ENCODE data around the gene PTOV1.

PTOV1 gene

DNA sequence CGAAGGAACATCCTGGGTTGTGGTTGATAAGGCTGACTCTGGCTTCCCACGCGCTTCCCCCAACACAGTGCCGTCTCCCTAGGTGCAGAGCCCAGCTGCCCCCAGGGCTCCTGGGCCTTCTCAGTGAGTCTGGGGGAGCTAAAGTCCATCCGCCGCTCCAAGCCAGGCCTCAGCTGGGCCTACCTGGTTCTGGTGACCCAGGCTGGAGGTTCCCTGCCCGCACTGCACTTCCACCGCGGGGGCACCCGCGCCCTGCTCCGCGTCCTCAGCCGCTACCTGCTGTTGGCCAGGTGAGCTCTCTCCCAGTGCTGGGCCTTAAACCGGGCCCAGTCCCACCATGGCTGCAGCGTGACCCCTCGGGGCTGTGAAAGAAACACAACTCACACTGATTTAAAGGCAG is 30.2 kb downstream of the PTOV1 start:
- Histone ChIP-seq H3K9me3 (ENCODE audit: insufficient read depth, low read length) (no peaks in the 10 kb centered on the region), H2AFZ (ENCODE audit: low read depth, low read length, severe bottlenecking) (no peak overlapping the region), H3K27me3 (ENCODE audit: low read length) (no peaks in the 10 kb centered on the region), H3K4me2 (ENCODE audit: low read depth, low read length, poor library complexity, severe bottlenecking) (no peak overlapping the region), H4K20me1 (ENCODE audit: low read depth, low read length) (no peaks in the 10 kb centered on the region), H3K79me2 (ENCODE audit: insufficient read depth, low read length) (no peaks in the 10 kb centered on the region), H3K4me3 (ENCODE audit: insufficient read depth, low read length, poor library complexity, severe bottlenecking) (no peak overlapping the region), H3K36me3 (ENCODE audit: low read length) (peaks cover 8% of the 10 kb centered on the region; the same call in 1 of the 2 replicates), H3K9me2 (replicated peaks; ENCODE audit: insufficient read depth, low read length) (no peaks in the 10 kb centered on the region), H3K9ac (ENCODE audit: low read length) (no peak overlapping the region), H3F3A (ENCODE audit: insufficient read depth) (peaks cover 1% of the 10 kb centered on the region; the same call in 1 of the 2 replicates), H3K27ac (ENCODE audit: low read depth, low read length) (no peak overlapping the region)
- TF ChIP-seq EZH2phosphoT487 (conservative IDR thresholded peaks at IDR 0.05; ENCODE audit: low read length) (no peak), CTCF (IDR thresholded peaks at IDR 0.05; ENCODE audit: insufficient read depth, low read length, poor library complexity, severe bottlenecking) (no peak)

- no peak overlapping the region for H3K4me2 ChIP-seq (ENCODE audit: low read depth, low read length, poor library complexity, severe bottlenecking)
- H2AFZ ChIP-seq (ENCODE audit: low read depth, low read length, severe bottlenecking), result no peak overlapping the region
- H3F3A ChIP-seq (ENCODE audit: insufficient read depth), result peaks cover 7% of the 10 kb centered on the region; the same call in 1 of the 2 replicates
- H3K79me2 ChIP-seq (ENCODE audit: insufficient read depth, low read length), result no peaks in the 10 kb centered on the region
- H3K27ac ChIP-seq (ENCODE audit: low read depth, low read length), result no peak overlapping the region
- H3K27me3 ChIP-seq (ENCODE audit: low read length), result no peaks in the 10 kb centered on the region
- no peaks in the 10 kb centered on the region for H3K9me2 ChIP-seq (replicated peaks; ENCODE audit: insufficient read depth, low read length)
- no peak overlapping the region for H3K9ac ChIP-seq (ENCODE audit: low read length)
- peaks cover 8% of the 10 kb centered on the region; the same call in 1 of the 2 replicates for H3K36me3 ChIP-seq (ENCODE audit: low read length)
- TF ChIP-seq CTCF (IDR thresholded peaks at IDR 0.05; ENCODE audit: insufficient read depth, low read length, poor library complexity, severe bottlenecking) (no peak), EZH2phosphoT487 (conservative IDR thresholded peaks at IDR 0.05; ENCODE audit: low read length) (no peak)
- H4K20me1 ChIP-seq (ENCODE audit: low read depth, low read length), result no peaks in the 10 kb centered on the region
- H3K9me3 ChIP-seq (ENCODE audit: insufficient read depth, low read length), result no peaks in the 10 kb centered on the region
- H3K4me3 ChIP-seq (ENCODE audit: insufficient read depth, low read length, poor library complexity, severe bottlenecking), result no peak overlapping the region
Measured at GRCh38 chr19:49881672-49882394, 30.9 kb downstream of the PTOV1 start.

GRCh38 chr19:49882643-49883042 is 31.7 kb downstream of the PTOV1 start:
- Histone ChIP-seq H2AFZ (ENCODE audit: low read depth, low read length, severe bottlenecking) (no peak overlapping the region), H3K9ac (ENCODE audit: low read length) (no peak overlapping the region), H3K27ac (ENCODE audit: low read depth, low read length) (no peak overlapping the region), H3K9me3 (ENCODE audit: insufficient read depth, low read length) (no peaks in the 10 kb centered on the region), H3K9me2 (replicated peaks; ENCODE audit: insufficient read depth, low read length) (no peaks in the 10 kb centered on the region), H3F3A (ENCODE audit: insufficient read depth) (peaks cover 7% of the 10 kb centered on the region; the same call in 1 of the 2 replicates), H3K4me2 (ENCODE audit: low read depth, low read length, poor library complexity, severe bottlenecking) (no peak overlapping the region), H3K27me3 (ENCODE audit: low read length) (no peaks in the 10 kb centered on the region), H3K4me3 (ENCODE audit: insufficient read depth, low read length, poor library complexity, severe bottlenecking) (no peak overlapping the region), H3K79me2 (ENCODE audit: insufficient read depth, low read length) (no peaks in the 10 kb centered on the region), H4K20me1 (ENCODE audit: low read depth, low read length) (no peaks in the 10 kb centered on the region), H3K36me3 (ENCODE audit: low read length) (peaks cover 8% of the 10 kb centered on the region; the same call in 1 of the 2 replicates)
- TF ChIP-seq CTCF (IDR thresholded peaks at IDR 0.05; ENCODE audit: insufficient read depth, low read length, poor library complexity, severe bottlenecking) (no peak), EZH2phosphoT487 (conservative IDR thresholded peaks at IDR 0.05; ENCODE audit: low read length) (no peak)

Measured in SU-DHL-6 (cell line).